GM12878 (cell line): ENCODE measurements around the gene CCR3. TPM values are rescaled to one million over a fixed set of nuclear protein-coding genes. Genes with fewer than 3 reads are reported as not detected.

Source experiments
- MYC ChIP-seq: IDR thresholded peaks from 2 replicates; pipeline ENCODE4 v1.6.1; 2011; ENCODE audit warnings: mild to moderate bottlenecking, low read length, moderate library complexity, inconsistent platforms; ENCODE audit not compliant: insufficient read depth, insufficient replicate concordance, insufficient read length, severe bottlenecking
- PBX3 ChIP-seq: IDR thresholded peaks from 2 replicates; pipeline ENCODE4 v1.6.1; 2011; ENCODE audit warnings: mild to moderate bottlenecking, low read depth, low read length, moderate library complexity; ENCODE audit not compliant: insufficient replicate concordance
- SP1 ChIP-seq: IDR thresholded peaks from one replicate; pipeline ENCODE4 v1.6.1; 2011; ENCODE audit warnings: low read depth, low read length
- ZBTB4 ChIP-seq: fragments of 450-650 bp; formaldehyde crosslinking; IDR thresholded peaks from 2 replicates; pipeline ENCODE4 v1.4.0; 2022; ENCODE audit warnings: mild to moderate bottlenecking, moderate library complexity
- ZNF592 ChIP-seq: fragments of 450-650 bp; IDR thresholded peaks from 2 replicates; pipeline ENCODE4 v1.6.1; 2017; ENCODE audit warnings: mild to moderate bottlenecking, moderate library complexity
- ZNF687 ChIP-seq: fragments of 450-650 bp; IDR thresholded peaks from 2 replicates; pipeline ENCODE4 v1.6.1; 2017; ENCODE audit warnings: mild to moderate bottlenecking, moderate library complexity
- polyA plus RNA-seq, 11 experiments: library from polyadenylated mRNA; depleted of rRNA in 4 of 11; unstranded in 6 of 11; stranded (reverse) in 5 of 11; fragments of >200 nt; fragmentation: Nextera tagmentation in 4 of 11; fragmentation: Illumina TruSeq in 1 of 11; extraction: Ambion mirVana in 4 of 11; extraction: Trizol in 1 of 11; gene quantifications; 1 replicate in 1 of 11; 2 replicates in 10 of 11; pipeline versions ENCODE4 v1.2.1 to v1.2.3, GENCODE V29; 2011 to 2016; ENCODE audit warnings: inconsistent platforms in 2 of 11, missing spikeins in 2 of 11, low read depth in 1 of 11
- total RNA-seq, 4 experiments: library from RNA; depleted of rRNA in 3 of 4; stranded (reverse); fragments of >200 nt in 3 of 4; fragmentation: Illumina TruSeq in 1 of 4; extraction: Trizol in 1 of 4; gene quantifications; 2 replicates each; pipeline versions ENCODE4 v1.2.1 to v1.2.3, GENCODE V29; 2013 to 2021

CCR3 gene
- total and polyA plus RNA-seq, 10 of the 15 experiments (the other 5 are each of a cell fraction or from before 2014, with no cell fraction given): 0.13 to 0.78 (median 0.41) TPM; not detected in 1

- no peak for TF ChIP-seq ZNF687
- no peak for TF ChIP-seq PBX3
- TF ChIP-seq ZNF592: no peak
- TF ChIP-seq SP1: no peak
- TF ChIP-seq MYC: no peak
- TF ChIP-seq ZBTB4 (CRISPR knock-in tag): no peak
These were observed 29.0 kb downstream of the CCR3 start (continued) for GRCh38 chr3:46271209-46271745.
